NOMO-1 treated with DMSO at 0.1 percent for 48 hours (cell line): Measurements from ENCODE around the gene IFNA1.
"Not testable (repeated sequence)": the region's sequence is repeated elsewhere in the genome, so short reads cannot be mapped to it uniquely, and the experiment has no call there.

ENCODE experiments used
- DNase-seq: peaks from one replicate; lab custom pipeline; 2025; ENCODE audit not compliant: unreplicated experiment; lab: John Stamatoyannopoulos, UW

Gene IFNA1

GRCh38 chr9:21443849-21444625 lies 3.8 kb downstream of the IFNA1 start:
- no peak for DNase-seq

GRCh38 chr9:21449312-21449711 lies 9.1 kb downstream of the IFNA1 start:
- DNase-seq, result not testable (repeated sequence)

GRCh38 chr9:21450733-21451394 lies 10.6 kb downstream of the IFNA1 start:
- DNase-seq, result no peak

- no peak for DNase-seq
Observed at GRCh38 chr9:21452681-21453080, 12.4 kb downstream of the IFNA1 start.

- no peak for DNase-seq
Observed at GRCh38 chr9:21454149-21454548, 13.9 kb downstream of the IFNA1 start.

- DNase-seq, result no peak
Observed at GRCh38 chr9:21455320-21455719, 15.1 kb downstream of the IFNA1 start.

- DNase-seq, result no peak
Observed at GRCh38 chr9:21461377-21461776, 21.1 kb downstream of the IFNA1 start.

- no peak for DNase-seq
Observed at GRCh38 chr9:21465138-21465537, 24.9 kb downstream of the IFNA1 start.

- DNase-seq, result no peak
Observed at GRCh38 chr9:21465859-21466518, 25.8 kb downstream of the IFNA1 start.

- DNase-seq, result no peak
Observed at GRCh38 chr9:21470126-21470525, 29.9 kb downstream of the IFNA1 start.

- DNase-seq, result no peak
Observed at GRCh38 chr9:21473236-21473635, 33.0 kb downstream of the IFNA1 start.

GRCh38 chr9:21477466-21477865 lies 37.2 kb downstream of the IFNA1 start:
- no peak for DNase-seq

GRCh38 chr9:21479152-21479702 lies 39.0 kb downstream of the IFNA1 start:
- DNase-seq, result no peak

- DNase-seq, result no peak
Observed at GRCh38 chr9:21481470-21482056, 41.3 kb downstream of the IFNA1 start.

- DNase-seq, result no peak
Observed at GRCh38 chr9:21482213-21482612, 42.0 kb downstream of the IFNA1 start, which contains the start of gene IFNE. IFNE (minus strand) TSS chr9:21482313; CDS start chr9:21481694, 619 bp downstream.
